Stimulated activated memory B cell treated with anti-CD40 and anti-IgM and Interleukin-4, amounts not matched to agents 10 μg/mL and 1 μg/mL and 100 μg/mL, for 72 hours (primary cell): ENCODE data around the gene DCLK1.
"Not testable (repeated sequence)": the region's sequence is repeated elsewhere in the genome, so short reads cannot be mapped to it uniquely, and the experiment has no call there.

Experiments
- ATAC-seq: fragments of 150-1000 bp; cut with Tn5 transposase; 2 replicates; pipeline ENCODE4 v1.10.0; 2021
- H3K27ac Mint-ChIP-seq: one replicate; pipeline ENCODE4 v1.8.0; 2022; ENCODE audit warnings: mild to moderate bottlenecking, mixed read lengths
- H3K27me3 Mint-ChIP-seq: one replicate; pipeline ENCODE4 v1.8.0; 2022; ENCODE audit warnings: mixed read lengths
- H3K36me3 Mint-ChIP-seq: one replicate; pipeline ENCODE4 v1.8.0; 2022; ENCODE audit warnings: mixed read lengths
- H3K4me1 Mint-ChIP-seq: one replicate; pipeline ENCODE4 v1.8.0; 2022; ENCODE audit warnings: mixed read lengths
- H3K4me3 Mint-ChIP-seq: one replicate; pipeline ENCODE4 v1.8.0; 2022; ENCODE audit warnings: mild to moderate bottlenecking, moderate library complexity, mixed read lengths
- H3K9me3 Mint-ChIP-seq: one replicate; pipeline ENCODE4 v1.8.0; 2022; ENCODE audit warnings: mixed read lengths

The DCLK1 gene

GRCh38 chr13:36082396-36082795, 48.8 kb downstream of the DCLK1 start:
- H3K4me3 Mint-ChIP-seq = no peak overlapping the region
- H3K27ac Mint-ChIP-seq = no peak overlapping the region
- no peaks in the 10 kb centered on the region for H3K4me1 Mint-ChIP-seq
- ATAC-seq = no peak
- no peaks in the 10 kb centered on the region for H3K36me3 Mint-ChIP-seq
- H3K27me3 Mint-ChIP-seq = no peaks in the 10 kb centered on the region
- peaks cover 4% of the 10 kb centered on the region for H3K9me3 Mint-ChIP-seq

GRCh38 chr13:36076211-36076610, 55.0 kb downstream of the DCLK1 start:
- Mint-ChIP-seq H3K9me3 (peaks cover 4% of the 10 kb centered on the region), H3K36me3 (no peaks in the 10 kb centered on the region), H3K4me3 (no peak overlapping the region), H3K27ac (no peak overlapping the region), H3K27me3 (no peaks in the 10 kb centered on the region), H3K4me1 (no peaks in the 10 kb centered on the region)
- ATAC-seq = no peak

DNA sequence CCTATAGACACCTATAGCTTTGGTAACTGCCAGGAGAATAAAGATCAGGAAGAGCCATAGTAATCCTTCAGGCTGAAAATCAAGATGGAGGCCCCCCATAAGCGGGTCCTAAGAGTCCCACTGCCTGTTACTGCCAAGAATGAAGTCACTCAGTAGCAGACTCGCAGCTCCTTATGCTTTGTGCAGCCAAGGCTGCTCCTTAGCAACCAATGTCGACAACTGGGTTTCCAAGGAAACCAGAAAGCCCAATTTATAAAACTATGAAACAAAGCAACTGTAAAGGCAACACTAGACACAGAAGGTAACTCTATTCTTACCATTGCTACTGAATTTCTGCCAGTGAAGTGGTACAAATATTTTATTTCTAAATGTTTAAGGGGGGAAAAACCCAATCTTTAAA, 56.5 kb downstream of the DCLK1 start:
- H3K27me3 Mint-ChIP-seq = no peaks in the 10 kb centered on the region
- H3K4me3 Mint-ChIP-seq = no peak overlapping the region
- peaks cover under 1% of the 10 kb centered on the region for H3K9me3 Mint-ChIP-seq
- no peaks in the 10 kb centered on the region for H3K4me1 Mint-ChIP-seq
- no peak for ATAC-seq
- no peak overlapping the region for H3K27ac Mint-ChIP-seq
- no peaks in the 10 kb centered on the region for H3K36me3 Mint-ChIP-seq

GRCh38 chr13:36072152-36072935, 58.8 kb downstream of the DCLK1 start:
- Mint-ChIP-seq H3K27ac (no peak overlapping the region), H3K9me3 (peaks cover 3% of the 10 kb centered on the region), H3K36me3 (no peaks in the 10 kb centered on the region), H3K27me3 (no peaks in the 10 kb centered on the region), H3K4me1 (no peaks in the 10 kb centered on the region), H3K4me3 (no peak overlapping the region)
- no peak for ATAC-seq

DNA sequence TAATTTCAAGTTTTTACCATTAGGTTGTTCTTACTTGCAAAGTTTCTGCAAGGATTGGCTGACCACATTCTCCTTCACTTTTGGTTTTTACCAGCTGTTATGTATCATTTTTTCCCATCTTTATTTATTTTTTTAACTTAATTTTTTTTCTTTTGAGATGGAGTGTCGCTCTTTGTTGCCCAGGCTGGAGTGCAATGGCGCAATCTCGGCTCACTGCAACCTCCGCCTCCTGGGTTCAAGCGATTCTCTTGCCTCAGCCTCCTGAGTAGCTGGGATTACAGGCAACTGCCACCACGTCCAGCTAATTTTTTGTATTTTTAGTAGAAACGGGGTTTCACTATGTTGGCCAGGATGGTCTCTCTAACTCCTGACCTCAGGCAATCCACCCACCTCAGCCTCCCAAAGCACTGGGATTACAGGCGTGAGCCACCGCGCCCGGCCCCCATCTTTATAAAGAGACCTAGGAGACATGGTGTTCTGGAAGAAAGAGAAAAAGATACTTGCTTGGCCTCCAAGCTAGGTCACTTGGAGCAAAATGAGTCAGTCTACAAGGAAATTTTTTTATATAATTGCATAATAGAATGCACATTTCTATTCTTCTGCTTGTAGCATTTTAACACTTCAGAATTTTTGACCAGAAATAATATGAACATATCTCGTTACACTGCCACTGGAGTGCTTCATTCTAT, 60.5 kb downstream of the DCLK1 start:
- H3K27me3 Mint-ChIP-seq, H3K9me3 Mint-ChIP-seq, H3K4me3 Mint-ChIP-seq, H3K36me3 Mint-ChIP-seq, H3K27ac Mint-ChIP-seq, H3K4me1 Mint-ChIP-seq, ATAC-seq: not testable (repeated sequence)

GRCh38 chr13:36069881-36070366, 61.3 kb downstream of the DCLK1 start:
- ATAC-seq = no peak
- Mint-ChIP-seq H3K36me3 (no peaks in the 10 kb centered on the region), H3K4me3 (no peak overlapping the region), H3K9me3 (peaks cover 3% of the 10 kb centered on the region), H3K27ac (no peak overlapping the region), H3K27me3 (no peaks in the 10 kb centered on the region), H3K4me1 (no peaks in the 10 kb centered on the region)

DNA sequence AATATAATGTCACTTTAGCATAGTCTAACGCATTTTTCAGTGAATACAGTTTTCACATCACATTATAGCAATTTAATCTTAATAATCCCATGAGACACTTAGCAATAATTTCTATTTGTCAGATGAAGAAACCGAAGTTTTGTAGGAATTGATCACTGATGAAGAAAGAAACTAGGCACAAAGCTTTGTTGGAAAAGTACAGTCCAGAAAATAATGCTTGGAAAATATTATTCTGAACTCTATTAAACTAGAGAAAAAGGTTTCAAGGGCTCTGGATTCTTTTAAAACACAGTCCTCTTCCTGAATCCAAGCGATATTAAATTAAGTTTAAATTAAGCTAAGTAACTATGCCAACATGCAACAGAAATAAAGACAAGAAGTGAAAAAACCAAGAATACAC, 62.2 kb downstream of the DCLK1 start:
- no peak for ATAC-seq
- Mint-ChIP-seq H3K27me3 (no peaks in the 10 kb centered on the region), H3K36me3 (no peaks in the 10 kb centered on the region), H3K4me3 (no peak overlapping the region), H3K27ac (no peak overlapping the region), H3K9me3 (peaks cover 3% of the 10 kb centered on the region), H3K4me1 (no peaks in the 10 kb centered on the region)

GRCh38 chr13:36068566-36068965, 62.6 kb downstream of the DCLK1 start:
- Mint-ChIP-seq H3K27me3 (no peaks in the 10 kb centered on the region), H3K4me3 (no peak overlapping the region)

GRCh38 chr13:36067746-36068381, 63.3 kb downstream of the DCLK1 start:
- no peaks in the 10 kb centered on the region for H3K36me3 Mint-ChIP-seq
- H3K27ac Mint-ChIP-seq = no peak overlapping the region
- H3K27me3 Mint-ChIP-seq = no peaks in the 10 kb centered on the region
- H3K4me1 Mint-ChIP-seq = no peaks in the 10 kb centered on the region
- ATAC-seq = no peak
- H3K4me3 Mint-ChIP-seq = no peak overlapping the region
- H3K9me3 Mint-ChIP-seq = peaks cover 3% of the 10 kb centered on the region

More at GRCh38 chr13:36068566-36068965, 62.6 kb downstream of the DCLK1 start:
- H3K9me3 Mint-ChIP-seq = peaks cover 3% of the 10 kb centered on the region
- no peaks in the 10 kb centered on the region for H3K36me3 Mint-ChIP-seq
- ATAC-seq = no peak
- no peak overlapping the region for H3K27ac Mint-ChIP-seq
- H3K4me1 Mint-ChIP-seq = no peaks in the 10 kb centered on the region

GRCh38 chr13:36062249-36062648, 68.9 kb downstream of the DCLK1 start:
- Mint-ChIP-seq H3K36me3 (no peaks in the 10 kb centered on the region), H3K27me3 (no peaks in the 10 kb centered on the region), H3K9me3 (no peaks in the 10 kb centered on the region), H3K4me1 (no peaks in the 10 kb centered on the region), H3K4me3 (no peak overlapping the region), H3K27ac (no peak overlapping the region)
- no peak for ATAC-seq

DNA sequence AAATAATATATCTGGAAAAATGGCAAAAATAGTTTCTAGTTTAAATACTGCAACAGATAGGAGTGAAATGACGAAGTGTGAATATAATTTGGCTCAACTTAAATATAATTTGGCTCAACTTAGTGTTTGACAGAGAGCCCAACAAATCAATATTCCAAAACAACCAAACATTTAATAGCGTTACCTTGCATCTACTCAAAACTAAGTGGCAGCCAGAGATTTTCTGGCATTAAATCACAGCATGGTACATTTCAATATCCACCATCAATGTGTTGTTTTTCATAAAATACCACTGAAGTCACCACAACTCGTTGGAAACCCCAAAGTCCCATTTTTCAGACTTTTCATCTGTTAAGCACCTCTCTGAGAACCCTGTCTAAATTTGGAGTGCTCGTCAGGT, 69.6 kb downstream of the DCLK1 start:
- Mint-ChIP-seq H3K27me3 (no peaks in the 10 kb centered on the region), H3K4me1 (no peaks in the 10 kb centered on the region), H3K9me3 (no peaks in the 10 kb centered on the region), H3K27ac (no peak overlapping the region), H3K36me3 (no peaks in the 10 kb centered on the region), H3K4me3 (no peak overlapping the region)
- ATAC-seq = no peak

GRCh38 chr13:36061054-36061453, 70.1 kb downstream of the DCLK1 start:
- Mint-ChIP-seq H3K4me3 (no peak overlapping the region), H3K27ac (no peak overlapping the region)
- no peak for ATAC-seq

DNA sequence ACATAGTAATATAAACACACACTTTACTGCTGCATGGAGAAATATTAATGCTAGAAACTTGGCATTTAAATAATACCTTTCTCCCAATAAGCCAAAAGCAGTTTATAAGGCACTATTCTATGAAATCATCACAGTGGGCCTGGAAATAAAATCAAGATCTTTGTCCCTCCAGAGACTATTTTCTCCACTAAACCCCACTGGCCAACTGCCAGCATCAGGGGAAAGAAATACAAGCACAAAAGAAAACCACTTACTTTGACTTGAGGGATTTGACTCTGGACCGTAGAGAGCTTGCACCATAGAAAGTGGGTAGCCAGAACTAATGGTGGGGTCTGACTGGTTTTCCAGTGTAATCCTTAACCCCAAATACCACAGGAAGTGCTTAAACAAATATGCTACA, 71.9 kb downstream of the DCLK1 start:
- H3K36me3 Mint-ChIP-seq = no peaks in the 10 kb centered on the region
- H3K4me3 Mint-ChIP-seq = no peak overlapping the region
- no peak overlapping the region for H3K27ac Mint-ChIP-seq
- no peaks in the 10 kb centered on the region for H3K4me1 Mint-ChIP-seq
- no peaks in the 10 kb centered on the region for H3K27me3 Mint-ChIP-seq
- no peak for ATAC-seq
- H3K9me3 Mint-ChIP-seq = no peaks in the 10 kb centered on the region

More at GRCh38 chr13:36061054-36061453, 70.1 kb downstream of the DCLK1 start:
- Mint-ChIP-seq H3K9me3 (no peaks in the 10 kb centered on the region), H3K4me1 (no peaks in the 10 kb centered on the region), H3K36me3 (no peaks in the 10 kb centered on the region), H3K27me3 (no peaks in the 10 kb centered on the region)

DNA sequence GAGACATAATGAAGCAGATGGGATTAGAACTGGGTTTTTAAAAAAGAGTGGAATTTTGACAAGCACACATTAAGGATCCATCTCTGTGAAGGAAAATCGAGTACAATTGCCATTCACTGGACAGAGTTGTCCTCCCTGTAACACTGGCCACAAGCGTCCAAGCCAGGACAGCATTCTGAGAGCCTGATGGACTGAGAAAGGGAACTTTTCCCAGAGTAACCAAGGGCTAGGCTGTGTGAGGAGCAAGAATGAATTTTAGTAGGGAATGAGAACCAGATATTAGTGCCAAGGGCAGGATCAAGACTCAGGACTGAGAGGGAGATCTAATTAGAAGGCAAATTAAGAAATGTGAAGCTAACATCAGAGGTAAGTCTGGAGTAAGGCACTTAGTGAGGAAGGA, 73.1 kb downstream of the DCLK1 start:
- Mint-ChIP-seq H3K27me3 (no peaks in the 10 kb centered on the region), H3K27ac (no peak overlapping the region), H3K9me3 (no peaks in the 10 kb centered on the region), H3K36me3 (no peaks in the 10 kb centered on the region), H3K4me1 (no peaks in the 10 kb centered on the region), H3K4me3 (no peak overlapping the region)
- no peak for ATAC-seq

DNA sequence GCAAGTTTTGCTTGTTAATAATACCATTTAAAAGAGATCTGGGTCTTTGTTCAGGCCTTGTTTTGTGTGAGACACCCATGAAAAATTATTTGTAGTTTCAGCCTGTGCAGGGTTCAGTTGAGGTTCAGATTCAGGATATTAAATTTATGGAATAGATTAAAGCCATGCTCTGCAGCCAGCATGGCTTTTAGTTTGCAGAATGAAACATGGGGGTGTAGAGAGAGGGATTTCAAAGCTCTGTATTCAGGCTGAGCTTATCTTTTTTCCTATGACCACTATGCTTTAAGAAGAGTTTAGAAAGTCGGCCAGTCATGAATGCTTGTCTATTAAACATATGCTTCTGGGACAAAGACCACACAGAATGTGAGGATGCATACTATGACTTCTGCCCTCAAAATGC, 73.6 kb downstream of the DCLK1 start:
- H3K4me1 Mint-ChIP-seq = no peaks in the 10 kb centered on the region
- H3K27ac Mint-ChIP-seq = no peak overlapping the region
- H3K9me3 Mint-ChIP-seq = no peaks in the 10 kb centered on the region
- H3K4me3 Mint-ChIP-seq = no peak overlapping the region
- no peaks in the 10 kb centered on the region for H3K36me3 Mint-ChIP-seq
- H3K27me3 Mint-ChIP-seq = no peaks in the 10 kb centered on the region
- ATAC-seq = no peak

DNA sequence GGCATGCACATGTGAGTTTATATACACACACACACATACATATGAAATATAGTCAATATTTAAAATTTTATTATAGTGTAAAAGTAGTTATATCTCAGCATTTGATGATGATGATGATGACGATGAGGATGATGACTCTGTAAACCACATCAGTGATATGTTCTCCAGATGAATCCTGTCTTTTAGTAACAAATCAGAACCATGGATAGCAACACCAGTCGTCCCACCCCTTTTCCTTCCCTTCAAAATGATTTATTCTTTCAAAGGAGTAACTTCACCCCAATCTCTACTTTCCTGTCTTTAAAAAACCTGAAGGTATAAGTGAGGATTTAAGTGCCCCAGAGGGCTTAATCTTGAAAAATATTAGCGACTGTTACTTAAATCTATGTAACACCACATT, 74.1 kb downstream of the DCLK1 start:
- Mint-ChIP-seq H3K36me3 (no peaks in the 10 kb centered on the region), H3K27me3 (no peaks in the 10 kb centered on the region), H3K4me1 (no peaks in the 10 kb centered on the region), H3K27ac (no peak overlapping the region), H3K4me3 (no peak overlapping the region), H3K9me3 (no peaks in the 10 kb centered on the region)
- no peak for ATAC-seq
